Osteoblast (primary cell): ENCODE results near the gene USP46. TPM values are rescaled to one million over a fixed set of nuclear protein-coding genes. Genes with fewer than 3 reads are reported as not detected.
A peak's percentile ranks its signal among the peaks of the same experiment; 100 is the strongest.

Experiments used
- DNase-seq: peaks from one replicate; pipeline ENCODE4 v3.0.0; 2011; ENCODE audit warnings: low spot score, mixed read lengths; ENCODE audit not compliant: insufficient read length; ENCODE audit errors: missing footprints
- H2AFZ ChIP-seq: 2 replicates; pipeline ENCODE4 v1.6.0; 2011; ENCODE audit warnings: mild to moderate bottlenecking, low read length
- H3K27ac ChIP-seq: 2 replicates; pipeline ENCODE4 v1.5.1; 2011; ENCODE audit warnings: mild to moderate bottlenecking, low read depth, low read length, moderate library complexity
- H3K27me3 ChIP-seq: 2 replicates; pipeline ENCODE4 v1.6.0; 2012; ENCODE audit warnings: mild to moderate bottlenecking, control low read depth, inconsistent platforms, low read length, moderate library complexity; ENCODE audit not compliant: insufficient read depth
- H3K36me3 ChIP-seq: 2 replicates; pipeline ENCODE4 v1.5.1; 2011; ENCODE audit warnings: mild to moderate bottlenecking, low read length, control low read depth, moderate library complexity; ENCODE audit not compliant: insufficient read depth
- H3K4me1 ChIP-seq: 2 replicates; pipeline ENCODE4 v1.5.1; 2011; ENCODE audit warnings: mild to moderate bottlenecking, low read length, control low read depth, moderate library complexity; ENCODE audit not compliant: insufficient read depth
- H3K4me2 ChIP-seq: 2 replicates; pipeline ENCODE4 v1.6.0; 2011; ENCODE audit warnings: mild to moderate bottlenecking, low read length; ENCODE audit not compliant: insufficient read depth
- H3K4me3 ChIP-seq: fragments of 200-600 bp; sonication (generic); 3 replicates; pipeline ENCODE4 v1.5.1; 2012; ENCODE audit warnings: mild to moderate bottlenecking, low read length, inconsistent platforms; ENCODE audit not compliant: insufficient read depth
- H3K79me2 ChIP-seq: 2 replicates; pipeline ENCODE4 v1.6.0; 2012; ENCODE audit warnings: mild to moderate bottlenecking, low read length, control low read depth, inconsistent platforms; ENCODE audit not compliant: insufficient read depth
- H3K9me3 ChIP-seq: 2 replicates; pipeline ENCODE4 v1.5.1; 2011; ENCODE audit warnings: low read depth, low read length, control low read depth
- H4K20me1 ChIP-seq: 2 replicates; pipeline ENCODE4 v1.6.0; 2012; ENCODE audit warnings: mild to moderate bottlenecking, low read length, control low read depth; ENCODE audit not compliant: insufficient read depth
- total RNA-seq: library from RNA; depleted of rRNA; stranded (reverse); fragments of >200 nt; gene quantifications from 2 replicates; pipeline ENCODE4 v1.2.3, GENCODE V29; 2012
- TF ChIP-seq, protein P1 (sequence below): IDR thresholded peaks from 2 replicates; pipeline ENCODE4 v1.5.1; 2011; ENCODE audit warnings: mild to moderate bottlenecking, low read depth, low read length, moderate library complexity; ENCODE audit errors: extremely low read depth

USP46 gene
- total RNA-seq, 1 donor: 12.7 TPM

DNA sequence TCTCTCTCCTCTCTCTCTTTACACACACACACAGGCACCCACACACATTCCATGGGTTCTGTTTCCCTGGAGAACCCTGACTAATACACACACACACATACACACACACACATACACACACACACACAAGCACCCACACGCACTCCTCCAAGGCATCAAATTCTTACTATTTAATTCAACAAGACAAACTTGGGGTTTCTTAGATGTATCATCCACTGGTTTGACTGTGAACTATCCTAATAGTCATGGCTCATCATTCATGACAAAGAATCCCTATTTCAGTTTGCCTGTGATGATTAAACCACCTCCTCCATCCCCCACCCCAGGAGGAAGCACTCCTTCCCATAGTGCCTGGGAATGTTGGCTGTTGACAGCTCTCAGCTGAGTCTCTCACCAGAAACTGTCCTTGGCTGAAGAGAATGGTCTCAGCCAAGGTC lies 98.2 kb downstream of the USP46 start:
- peak overlapping the region; percentile 45 for H3K27ac ChIP-seq
- H3K27me3 ChIP-seq: no peaks in the 10 kb centered on the region
- no peak overlapping the region for H2AFZ ChIP-seq
- H3K9me3 ChIP-seq: no peaks in the 10 kb centered on the region
- no peak overlapping the region for H3K4me3 ChIP-seq
- peaks cover 11% of the 10 kb centered on the region for H3K4me1 ChIP-seq
- DNase-seq: peak; percentile 61
- no peaks in the 10 kb centered on the region for H4K20me1 ChIP-seq
- no peak overlapping the region for H3K4me2 ChIP-seq
- H3K79me2 ChIP-seq: no peaks in the 10 kb centered on the region
- TF ChIP-seq, protein P1, sequence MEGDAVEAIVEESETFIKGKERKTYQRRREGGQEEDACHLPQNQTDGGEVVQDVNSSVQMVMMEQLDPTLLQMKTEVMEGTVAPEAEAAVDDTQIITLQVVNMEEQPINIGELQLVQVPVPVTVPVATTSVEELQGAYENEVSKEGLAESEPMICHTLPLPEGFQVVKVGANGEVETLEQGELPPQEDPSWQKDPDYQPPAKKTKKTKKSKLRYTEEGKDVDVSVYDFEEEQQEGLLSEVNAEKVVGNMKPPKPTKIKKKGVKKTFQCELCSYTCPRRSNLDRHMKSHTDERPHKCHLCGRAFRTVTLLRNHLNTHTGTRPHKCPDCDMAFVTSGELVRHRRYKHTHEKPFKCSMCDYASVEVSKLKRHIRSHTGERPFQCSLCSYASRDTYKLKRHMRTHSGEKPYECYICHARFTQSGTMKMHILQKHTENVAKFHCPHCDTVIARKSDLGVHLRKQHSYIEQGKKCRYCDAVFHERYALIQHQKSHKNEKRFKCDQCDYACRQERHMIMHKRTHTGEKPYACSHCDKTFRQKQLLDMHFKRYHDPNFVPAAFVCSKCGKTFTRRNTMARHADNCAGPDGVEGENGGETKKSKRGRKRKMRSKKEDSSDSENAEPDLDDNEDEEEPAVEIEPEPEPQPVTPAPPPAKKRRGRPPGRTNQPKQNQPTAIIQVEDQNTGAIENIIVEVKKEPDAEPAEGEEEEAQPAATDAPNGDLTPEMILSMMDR: no peak
- H3K36me3 ChIP-seq: no peaks in the 10 kb centered on the region

DNA sequence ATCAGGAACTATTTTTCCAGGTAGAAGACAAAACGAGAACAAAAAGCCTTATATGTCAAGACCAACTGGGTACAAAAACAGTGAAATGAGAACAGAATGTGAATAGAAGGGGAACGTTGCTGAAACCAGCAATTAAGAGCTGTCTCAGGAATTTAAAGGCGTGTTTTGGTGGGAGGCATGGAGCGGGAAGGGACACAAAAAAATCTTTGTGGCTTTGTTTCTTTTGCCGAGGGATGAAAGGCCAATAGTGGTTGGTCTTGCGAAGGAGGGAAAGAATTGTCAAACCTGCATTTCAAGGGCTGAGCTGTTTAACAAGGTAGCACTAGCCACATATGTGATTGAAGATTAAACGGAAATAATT lies 103.8 kb downstream of the USP46 start:
- Histone ChIP-seq H3K27ac (no peak overlapping the region), H3K79me2 (no peaks in the 10 kb centered on the region), H3K4me1 (peaks cover under 1% of the 10 kb centered on the region), H3K4me3 (no peak overlapping the region), H3K27me3 (no peaks in the 10 kb centered on the region), H3K9me3 (no peaks in the 10 kb centered on the region), H2AFZ (peak overlapping the region; percentile 19), H3K36me3 (no peaks in the 10 kb centered on the region), H4K20me1 (no peaks in the 10 kb centered on the region), H3K4me2 (peak overlapping the region; percentile 28)
- TF ChIP-seq, protein P1: no peak
- no peak for DNase-seq

DNA sequence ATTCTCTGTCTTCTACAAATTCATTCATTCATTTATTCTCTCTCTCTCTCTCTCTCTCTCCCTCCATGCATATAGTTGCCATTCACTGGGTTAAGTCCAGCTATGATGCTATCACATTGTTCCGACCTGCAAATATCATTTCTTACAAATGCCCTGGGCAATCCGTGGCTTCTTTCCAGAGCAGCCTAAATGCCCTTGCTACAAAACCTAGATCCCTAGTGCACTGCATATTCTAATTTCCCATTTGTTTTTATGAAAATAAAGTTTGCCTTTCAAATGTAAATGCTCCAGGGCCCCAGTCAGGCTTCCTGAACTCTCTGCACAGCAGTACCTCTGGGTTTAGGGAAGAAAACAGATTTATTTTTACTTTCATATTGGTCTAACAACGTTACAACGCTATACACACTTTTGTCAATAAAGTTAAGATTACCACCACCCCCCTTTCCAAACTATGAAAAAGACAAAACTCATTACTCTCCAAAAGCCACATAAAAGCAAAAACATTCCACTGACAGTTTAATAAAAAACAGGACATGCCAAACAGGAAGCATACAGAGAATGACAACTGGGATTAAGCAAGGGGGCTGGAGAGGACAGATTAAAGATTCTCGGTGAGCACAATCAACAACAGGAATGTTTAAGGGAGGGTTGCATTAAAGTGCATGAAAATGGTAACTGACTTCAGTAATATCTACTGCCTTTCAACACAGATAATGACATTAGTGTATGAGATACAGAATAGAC lies 104.3 kb downstream of the USP46 start:
- Histone ChIP-seq H3K4me3 (no peak overlapping the region), H3K27me3 (no peaks in the 10 kb centered on the region), H3K4me1 (no peaks in the 10 kb centered on the region), H3K27ac (no peak overlapping the region), H3K4me2 (peak overlapping the region; percentile 28), H4K20me1 (no peaks in the 10 kb centered on the region), H2AFZ (peak overlapping the region; percentile 19), H3K9me3 (no peaks in the 10 kb centered on the region), H3K36me3 (no peaks in the 10 kb centered on the region), H3K79me2 (no peaks in the 10 kb centered on the region)
- no peak for DNase-seq
- TF ChIP-seq, protein P1: no peak

DNA sequence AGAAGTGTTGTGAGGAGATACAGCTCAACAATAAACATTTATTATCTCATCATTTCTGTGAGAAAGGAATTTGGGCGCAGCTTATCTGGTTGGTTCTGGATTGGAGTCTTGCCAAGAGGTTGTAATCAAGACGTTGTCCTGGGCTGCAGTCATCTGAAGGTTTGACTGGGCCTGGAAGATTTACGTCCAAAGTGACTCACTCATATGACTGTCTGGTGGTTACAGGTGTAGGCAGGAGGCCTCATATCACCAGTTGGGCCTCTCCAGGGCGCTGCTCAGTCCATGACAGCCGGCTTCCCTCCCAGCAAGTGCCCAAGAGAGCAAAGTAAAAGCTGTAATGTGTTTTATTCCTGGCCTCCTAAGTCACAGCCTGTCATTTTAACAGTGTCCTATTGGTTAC lies 106.3 kb downstream of the USP46 start:
- TF ChIP-seq, protein P1: no peak
- Histone ChIP-seq H3K9me3 (no peaks in the 10 kb centered on the region), H3K4me2 (no peak overlapping the region), H4K20me1 (no peaks in the 10 kb centered on the region), H3K4me3 (no peak overlapping the region), H3K4me1 (no peaks in the 10 kb centered on the region), H2AFZ (no peak overlapping the region), H3K36me3 (no peaks in the 10 kb centered on the region), H3K79me2 (no peaks in the 10 kb centered on the region), H3K27me3 (no peaks in the 10 kb centered on the region), H3K27ac (no peak overlapping the region)
- no peak for DNase-seq
